Uterus (tissue), 4 donors: Measurements from ENCODE around the gene HECW1. TPM values are rescaled to one million over a fixed set of nuclear protein-coding genes. Genes with fewer than 3 reads are reported as not detected.

ENCODE experiments used
- DNase-seq, 2 donors: peaks; one replicate each; pipeline ENCODE4 v3.0.0-alpha.2; 2019 to 2020
- H3K27ac ChIP-seq, 2 donors: fragments of 200-600 bp; sonication (generic); 1 replicate in 1 of 2; 2 replicates in 1 of 2; pipeline ENCODE4 v1.5.1; 2016 to 2018
- H3K27me3 ChIP-seq, 2 donors: fragments of 200-600 bp; sonication (generic); one replicate each; pipeline ENCODE4 v1.5.1; 2018 to 2019; ENCODE audit warnings: control low read depth in 1 of 2
- H3K36me3 ChIP-seq, 2 donors: fragments of 200-600 bp; sonication (generic); one replicate each; pipeline ENCODE4 v1.5.1; 2019; ENCODE audit warnings: control low read depth in 1 of 2
- H3K4me1 ChIP-seq, 2 donors: fragments of 200-600 bp; sonication (generic); one replicate each; pipeline ENCODE4 v1.5.1; 2018 to 2019; ENCODE audit warnings: control low read depth in 1 of 2
- H3K4me3 ChIP-seq, 2 donors: fragments of 200-600 bp; sonication (generic); 1 replicate in 1 of 2; 2 replicates in 1 of 2; pipeline ENCODE4 v1.5.1; 2018 to 2019; ENCODE audit warnings: mild to moderate bottlenecking in 1 of 2
- H3K9me3 ChIP-seq, 2 donors: fragments of 200-600 bp; sonication (generic); one replicate each; pipeline ENCODE4 v1.5.1; 2019; ENCODE audit warnings: control low read depth in 1 of 2
- POLR2A ChIP-seq, 2 donors: fragments of 450-650 bp; IDR thresholded peaks; one replicate each; pipeline ENCODE4 v1.6.1; 2016; ENCODE audit warnings: antibody characterized with exemption in 2 of 2, mild to moderate bottlenecking in 1 of 2, moderate library complexity in 1 of 2
- intact Hi-C: fragments of 100-400 bp; cut with DNase I; formaldehyde crosslinking; loops from one replicate; pipeline ENCODE4 v1.15.1; 2023; ENCODE audit warnings: low total_unique reads
- total RNA-seq, 4 donors: library from RNA; depleted of rRNA in 3 of 4; stranded (reverse); fragments of >200 nt in 3 of 4; gene quantifications; one replicate each; pipeline versions ENCODE4 v1.1.0 to v1.2.4, GENCODE V29; 2014 to 2023
- TF ChIP-seq, protein P1 (sequence below), 4 experiments: fragments of 200-600 bp in 2 of 4; fragments of 450-650 bp in 2 of 4; sonication (generic) in 2 of 4; IDR thresholded peaks; one replicate each; pipeline ENCODE4 v1.5.1; 2016 to 2019; ENCODE audit warnings: antibody characterized with exemption in 4 of 4, mild to moderate bottlenecking in 2 of 4, moderate library complexity in 1 of 4
- donor health status: DM: yes; HTN: yes; CAD: no.

HECW1 gene
- total RNA-seq, 4 donors from 2014 or later, result 0.28 TPM; not detected in 3

DNA sequence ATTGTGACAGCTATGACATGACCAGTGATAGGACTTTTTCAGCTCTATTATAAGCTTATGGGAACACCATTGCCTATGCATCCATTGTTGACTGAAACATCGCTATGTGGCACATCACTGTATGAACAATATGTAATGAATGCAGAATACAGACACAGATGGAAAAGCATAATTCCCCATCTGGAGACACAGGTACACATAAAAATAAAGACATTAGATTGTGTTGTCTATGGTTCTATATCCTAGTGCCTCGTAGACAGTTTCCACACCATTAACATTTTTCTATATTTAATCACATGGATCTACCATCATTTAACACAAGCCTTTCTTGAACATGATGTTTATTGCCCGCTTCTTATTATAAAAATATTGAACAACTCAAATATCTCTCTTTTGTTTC, 374.2 kb downstream of the HECW1 start:
- H3K4me1 ChIP-seq, result no peaks in the 10 kb centered on the region
- no peaks in the 10 kb centered on the region for H3K9me3 ChIP-seq
- H3K4me3 ChIP-seq, result no peak overlapping the region
- intact Hi-C loops, result no loop called here
- H3K27me3 ChIP-seq, result no peaks in the 10 kb centered on the region
- H3K27ac ChIP-seq, result no peak overlapping the region
- no peaks in the 10 kb centered on the region for H3K36me3 ChIP-seq
- DNase-seq, result no peak
- no peak for TF ChIP-seq POLR2A (IDR thresholded peaks at IDR 0.05)
- TF ChIP-seq, protein P1, sequence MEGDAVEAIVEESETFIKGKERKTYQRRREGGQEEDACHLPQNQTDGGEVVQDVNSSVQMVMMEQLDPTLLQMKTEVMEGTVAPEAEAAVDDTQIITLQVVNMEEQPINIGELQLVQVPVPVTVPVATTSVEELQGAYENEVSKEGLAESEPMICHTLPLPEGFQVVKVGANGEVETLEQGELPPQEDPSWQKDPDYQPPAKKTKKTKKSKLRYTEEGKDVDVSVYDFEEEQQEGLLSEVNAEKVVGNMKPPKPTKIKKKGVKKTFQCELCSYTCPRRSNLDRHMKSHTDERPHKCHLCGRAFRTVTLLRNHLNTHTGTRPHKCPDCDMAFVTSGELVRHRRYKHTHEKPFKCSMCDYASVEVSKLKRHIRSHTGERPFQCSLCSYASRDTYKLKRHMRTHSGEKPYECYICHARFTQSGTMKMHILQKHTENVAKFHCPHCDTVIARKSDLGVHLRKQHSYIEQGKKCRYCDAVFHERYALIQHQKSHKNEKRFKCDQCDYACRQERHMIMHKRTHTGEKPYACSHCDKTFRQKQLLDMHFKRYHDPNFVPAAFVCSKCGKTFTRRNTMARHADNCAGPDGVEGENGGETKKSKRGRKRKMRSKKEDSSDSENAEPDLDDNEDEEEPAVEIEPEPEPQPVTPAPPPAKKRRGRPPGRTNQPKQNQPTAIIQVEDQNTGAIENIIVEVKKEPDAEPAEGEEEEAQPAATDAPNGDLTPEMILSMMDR (IDR thresholded peaks at IDR 0.05), result no peak

- TF ChIP-seq, protein P1 (IDR thresholded peaks at IDR 0.05), result no peak
- no peak for TF ChIP-seq POLR2A (IDR thresholded peaks at IDR 0.05)
- Histone ChIP-seq H3K36me3 (no peaks in the 10 kb centered on the region), H3K4me3 (no peak overlapping the region), H3K9me3 (no peaks in the 10 kb centered on the region), H3K4me1 (no peaks in the 10 kb centered on the region), H3K27me3 (no peaks in the 10 kb centered on the region), H3K27ac (no peak overlapping the region)
- intact Hi-C loops, result no loop called here
- DNase-seq, result no peak
Measured at GRCh38 chr7:43487731-43488073, 375.3 kb downstream of the HECW1 start.

DNA sequence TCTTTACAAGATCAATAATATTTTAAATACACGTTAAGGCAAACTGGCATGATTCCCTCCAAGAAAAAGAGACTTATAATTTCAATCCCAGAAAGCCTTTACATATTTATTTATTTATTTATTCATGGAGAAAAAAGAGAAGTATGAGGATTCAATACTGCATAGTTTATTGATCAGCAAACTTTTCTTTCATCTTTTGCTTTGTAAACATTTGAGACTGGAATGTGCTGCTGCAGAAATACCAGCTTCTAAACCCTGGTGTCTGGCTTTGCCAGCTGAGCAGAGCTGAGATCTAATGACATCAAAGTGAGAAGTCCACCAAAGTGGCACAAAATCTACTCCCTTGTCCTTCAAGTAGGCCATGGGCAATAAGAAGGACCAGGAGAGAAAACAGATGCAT, 376.8 kb downstream of the HECW1 start:
- no peak for DNase-seq
- no peak overlapping the region for H3K4me3 ChIP-seq
- H3K4me1 ChIP-seq, result no peaks in the 10 kb centered on the region
- H3K27ac ChIP-seq, result no peak overlapping the region
- TF ChIP-seq POLR2A (IDR thresholded peaks at IDR 0.05), result no peak
- TF ChIP-seq, protein P1 (IDR thresholded peaks at IDR 0.05), result no peak
- no peaks in the 10 kb centered on the region for H3K36me3 ChIP-seq
- no peaks in the 10 kb centered on the region for H3K9me3 ChIP-seq
- H3K27me3 ChIP-seq, result no peaks in the 10 kb centered on the region
- intact Hi-C loops, result no loop called here

DNA sequence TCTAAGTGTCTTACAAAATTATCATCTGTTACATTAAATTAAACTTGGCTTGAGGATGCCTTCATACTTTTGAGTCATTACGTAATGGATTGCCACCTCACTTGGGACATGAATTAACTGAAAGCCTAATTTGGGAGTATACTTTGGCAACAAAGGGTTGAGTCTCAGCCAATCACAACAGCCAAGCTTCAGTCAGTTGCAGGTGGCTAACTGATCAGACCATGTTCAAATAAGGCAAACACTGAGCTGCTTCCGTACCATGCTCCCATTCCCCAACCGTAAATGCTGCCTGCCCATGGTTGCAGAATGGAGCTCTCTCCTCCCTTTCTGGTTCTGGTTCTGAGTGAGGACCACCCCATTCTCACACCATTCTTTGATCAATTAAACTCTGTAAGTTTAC, 377.6 kb downstream of the HECW1 start:
- intact Hi-C loops, result no loop called here
- DNase-seq, result no peak
- H3K4me3 ChIP-seq, result no peak overlapping the region
- no peak for TF ChIP-seq POLR2A (IDR thresholded peaks at IDR 0.05)
- TF ChIP-seq, protein P1 (IDR thresholded peaks at IDR 0.05), result no peak
- H3K9me3 ChIP-seq, result no peaks in the 10 kb centered on the region
- H3K27me3 ChIP-seq, result no peaks in the 10 kb centered on the region
- H3K36me3 ChIP-seq, result no peaks in the 10 kb centered on the region
- H3K27ac ChIP-seq, result no peak overlapping the region
- H3K4me1 ChIP-seq, result no peaks in the 10 kb centered on the region

GRCh38 chr7:43491123-43491522, 378.7 kb downstream of the HECW1 start:
- Histone ChIP-seq H3K27me3 (no peaks in the 10 kb centered on the region), H3K4me1 (no peaks in the 10 kb centered on the region), H3K36me3 (no peaks in the 10 kb centered on the region), H3K9me3 (no peaks in the 10 kb centered on the region), H3K27ac (no peak overlapping the region), H3K4me3 (no peak overlapping the region)
- intact Hi-C loops, result no loop called here
- no peak for DNase-seq
- TF ChIP-seq POLR2A (IDR thresholded peaks at IDR 0.05), result no peak
- TF ChIP-seq, protein P1 (IDR thresholded peaks at IDR 0.05), result no peak
